HG03135 (cell line): ENCODE results near the gene C6orf47.
A peak's percentile ranks its signal among the peaks of the same experiment; 100 is the strongest.

Experiments
- ATAC-seq: cut with Tn5 transposase; IDR thresholded peaks from one replicate; pipeline ENCODE4 v1.9.1; 2021; ENCODE audit warnings: mild to moderate bottlenecking, moderate library complexity; ENCODE audit not compliant: unreplicated experiment

The C6orf47 gene

DNA sequence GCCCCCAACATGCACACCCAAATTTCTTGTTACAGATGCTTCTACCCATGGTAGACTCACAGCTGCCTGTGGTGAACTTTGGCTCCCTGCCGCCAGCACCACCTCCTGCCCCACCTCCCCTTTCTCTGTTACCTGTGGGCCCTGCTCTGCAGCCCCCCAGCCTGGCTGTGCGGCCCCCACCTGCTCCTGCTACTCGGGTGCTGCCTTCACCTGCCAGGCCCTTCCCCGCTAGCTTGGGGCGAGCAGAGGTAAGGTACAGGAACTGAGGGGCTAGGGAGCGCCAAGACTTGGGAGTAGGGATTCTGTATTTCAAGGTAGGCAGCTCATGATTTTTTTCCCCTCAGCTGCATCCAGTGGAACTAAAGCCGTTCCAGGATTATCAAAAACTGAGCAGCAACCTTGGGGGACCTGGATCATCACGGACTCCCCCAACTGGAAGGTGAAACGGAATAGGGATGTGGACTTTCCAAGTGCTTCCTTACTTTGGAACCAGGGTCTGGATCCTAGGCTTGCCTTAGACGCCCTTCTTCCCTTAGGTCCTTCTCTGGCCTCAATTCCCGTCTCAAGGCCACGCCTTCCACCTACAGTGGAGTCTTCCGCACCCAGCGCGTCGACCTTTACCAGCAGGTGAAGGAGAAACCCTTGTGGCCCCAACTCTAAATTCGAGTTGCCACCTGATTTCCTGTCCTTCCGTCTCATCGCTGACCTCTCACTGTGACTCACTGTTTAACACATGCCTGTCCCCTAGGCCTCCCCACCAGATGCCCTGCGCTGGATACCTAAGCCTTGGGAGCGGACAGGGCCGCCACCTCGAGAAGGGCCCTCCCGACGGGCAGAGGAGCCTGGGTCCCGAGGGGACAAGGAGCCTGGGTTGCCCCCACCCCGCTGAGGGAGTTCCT is 23.6 kb downstream of the C6orf47 start:
- no peak for ATAC-seq

DNA sequence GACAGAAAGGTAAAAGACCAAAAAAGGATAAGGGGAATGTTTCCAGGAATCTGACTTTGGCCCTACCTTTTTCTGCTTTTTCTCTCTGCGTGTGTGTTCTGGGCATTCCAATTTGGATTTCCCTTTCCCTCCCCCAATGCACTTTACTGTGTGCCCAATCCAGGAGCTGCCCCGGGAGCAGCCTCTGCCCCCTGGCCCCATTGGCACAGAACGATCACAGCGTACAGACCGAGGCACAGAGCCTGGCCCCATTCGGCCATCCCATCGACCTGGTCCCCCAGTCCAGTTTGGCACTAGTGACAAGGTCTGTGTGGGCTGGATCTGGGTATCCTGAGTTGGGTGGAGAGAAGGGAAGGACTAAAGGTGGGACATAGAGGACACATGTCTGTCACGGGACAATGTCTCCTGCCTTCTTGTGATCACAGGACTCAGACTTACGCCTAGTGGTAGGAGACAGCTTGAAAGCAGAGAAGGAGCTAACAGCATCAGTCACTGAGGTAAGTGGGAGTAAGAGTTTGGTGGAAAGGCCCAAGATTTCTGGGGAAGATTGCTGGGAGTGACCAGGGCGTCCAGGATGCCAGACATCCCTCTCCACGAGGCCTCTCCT is 25.5 kb downstream of the C6orf47 start:
- no peak for ATAC-seq

DNA sequence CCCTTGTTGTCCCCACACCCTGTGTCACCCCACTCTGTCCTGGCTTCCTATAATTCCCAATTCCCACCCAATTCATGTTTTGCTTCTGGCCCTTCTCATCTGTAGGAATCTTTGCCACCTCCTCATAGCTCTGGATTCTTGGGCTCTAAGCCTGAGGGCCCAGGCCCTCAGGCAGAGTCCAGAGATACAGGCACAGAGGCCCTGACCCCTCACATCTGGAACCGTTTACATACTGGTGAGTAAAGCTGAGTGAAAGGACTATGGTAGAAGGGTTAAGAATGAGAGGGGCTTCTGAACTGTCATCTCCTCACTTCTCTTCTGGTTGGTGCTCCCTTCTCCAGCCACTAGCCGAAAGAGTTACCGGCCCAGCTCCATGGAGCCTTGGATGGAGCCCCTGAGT is 26.4 kb downstream of the C6orf47 start:
- no peak for ATAC-seq

DNA sequence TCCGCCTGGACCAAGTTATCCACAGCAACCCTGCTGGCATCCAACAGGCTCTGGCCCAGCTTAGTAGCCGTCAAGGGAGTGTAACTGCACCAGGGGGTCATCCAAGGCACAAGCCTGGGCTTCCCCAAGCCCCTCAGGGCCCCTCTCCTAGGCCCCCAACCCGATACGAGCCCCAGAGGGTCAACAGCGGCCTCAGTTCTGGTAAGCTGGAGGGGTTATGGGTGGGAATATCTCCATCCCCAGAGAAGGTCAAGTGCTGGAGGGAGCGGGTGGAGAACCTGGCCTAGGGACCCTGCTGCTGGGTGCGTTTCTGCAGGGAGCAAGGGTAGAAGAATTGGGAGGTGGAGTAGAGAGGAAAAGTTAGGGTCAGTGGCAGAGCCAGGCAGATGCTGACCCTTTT is 27.1 kb downstream of the C6orf47 start:
- ATAC-seq, result no peak

DNA sequence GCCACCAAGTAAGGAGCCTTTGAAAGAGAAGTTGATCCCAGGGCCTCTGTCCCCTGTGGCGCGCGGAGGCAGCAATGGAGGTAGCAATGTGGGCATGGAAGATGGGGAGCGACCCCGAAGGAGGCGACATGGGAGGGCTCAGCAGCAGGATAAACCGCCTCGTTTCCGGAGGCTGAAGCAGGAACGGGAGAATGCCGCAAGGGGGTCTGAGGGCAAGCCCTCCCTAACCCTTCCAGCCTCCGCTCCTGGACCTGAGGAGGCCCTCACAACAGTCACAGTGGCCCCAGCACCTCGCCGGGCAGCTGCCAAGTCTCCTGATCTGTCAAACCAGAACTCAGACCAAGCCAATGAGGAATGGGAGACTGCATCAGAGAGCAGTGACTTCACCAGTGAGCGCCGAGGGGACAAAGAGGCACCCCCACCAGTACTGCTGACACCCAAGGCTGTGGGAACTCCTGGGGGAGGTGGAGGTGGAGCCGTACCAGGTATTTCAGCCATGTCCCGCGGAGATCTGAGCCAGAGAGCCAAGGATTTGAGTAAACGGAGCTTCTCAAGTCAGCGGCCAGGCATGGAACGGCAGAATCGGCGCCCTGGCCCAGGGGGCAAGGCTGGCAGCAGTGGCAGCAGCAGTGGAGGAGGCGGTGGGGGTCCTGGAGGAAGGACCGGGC is 28.2 kb downstream of the C6orf47 start:
- ATAC-seq, result no peak

DNA sequence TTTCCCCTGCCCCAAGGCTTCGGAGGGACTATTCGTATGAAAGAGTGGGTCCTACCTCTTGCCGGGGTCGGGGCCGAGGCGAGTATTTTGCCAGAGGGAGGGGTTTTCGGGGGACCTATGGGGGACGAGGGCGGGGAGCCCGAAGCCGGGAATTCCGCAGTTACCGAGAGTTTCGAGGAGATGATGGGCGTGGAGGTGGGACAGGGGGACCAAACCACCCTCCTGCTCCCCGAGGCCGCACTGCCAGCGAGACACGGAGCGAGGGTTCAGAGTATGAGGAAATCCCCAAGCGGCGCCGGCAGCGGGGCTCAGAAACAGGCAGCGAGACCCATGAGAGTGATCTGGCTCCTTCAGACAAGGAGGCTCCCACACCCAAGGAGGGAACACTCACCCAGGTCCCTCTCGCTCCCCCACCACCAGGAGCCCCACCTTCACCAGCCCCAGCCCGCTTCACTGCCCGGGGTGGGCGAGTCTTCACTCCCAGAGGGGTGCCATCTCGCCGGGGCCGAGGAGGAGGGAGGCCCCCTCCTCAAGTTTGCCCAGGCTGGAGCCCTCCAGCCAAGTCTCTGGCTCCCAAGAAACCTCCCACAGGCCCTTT is 28.8 kb downstream of the C6orf47 start:
- ATAC-seq, result no peak

DNA sequence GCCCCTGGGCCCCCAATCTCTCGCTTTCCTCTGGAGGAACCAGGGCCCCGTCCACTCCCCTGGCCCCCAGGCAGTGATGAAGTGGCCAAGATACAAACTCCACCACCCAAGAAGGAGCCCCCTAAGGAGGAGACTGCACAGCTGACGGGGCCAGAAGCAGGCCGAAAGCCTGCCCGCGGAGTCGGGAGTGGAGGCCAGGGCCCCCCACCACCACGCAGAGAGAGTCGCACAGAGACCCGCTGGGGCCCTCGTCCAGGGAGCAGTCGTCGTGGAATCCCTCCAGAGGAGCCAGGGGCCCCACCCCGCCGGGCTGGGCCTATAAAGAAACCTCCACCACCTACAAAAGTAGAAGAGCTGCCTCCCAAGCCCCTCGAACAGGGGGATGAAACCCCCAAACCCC is 29.4 kb downstream of the C6orf47 start:
- no peak for ATAC-seq

DNA sequence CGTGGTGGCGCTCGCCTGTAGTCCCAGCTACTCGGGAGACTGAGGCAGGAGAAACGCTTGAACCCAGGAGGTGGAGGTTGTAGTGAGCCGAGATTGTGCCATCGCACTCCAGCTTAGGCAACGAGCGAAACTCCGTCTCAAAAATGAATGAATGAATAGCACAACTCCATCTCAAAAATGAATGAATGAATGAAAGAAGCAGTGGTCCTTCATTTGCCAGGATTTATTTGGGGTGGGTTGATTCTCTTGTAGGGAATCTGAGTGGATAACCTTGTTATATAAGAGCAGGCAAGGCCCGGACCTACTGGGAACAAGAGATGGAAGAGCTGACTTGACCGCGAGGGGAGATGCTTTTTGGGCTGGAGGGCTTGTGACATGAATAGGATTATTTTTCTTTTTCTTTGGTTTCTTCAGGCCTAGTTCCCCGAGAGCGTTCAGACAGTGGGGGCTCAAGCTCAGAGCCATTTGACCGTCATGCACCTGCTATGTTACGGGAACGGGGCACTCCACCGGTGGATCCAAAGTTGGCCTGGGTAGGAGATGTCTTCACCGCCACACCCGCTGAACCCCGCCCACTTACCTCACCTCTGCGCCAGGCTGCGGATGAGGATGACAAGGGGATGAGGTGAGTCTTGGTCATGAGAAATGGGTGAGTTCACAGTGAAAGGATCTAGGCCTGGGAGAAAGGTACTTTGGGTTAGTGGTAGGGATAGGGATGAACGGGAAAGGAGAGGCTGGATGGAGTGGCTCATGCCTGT is 30.2 kb downstream of the C6orf47 start:
- ATAC-seq, result no peak

DNA sequence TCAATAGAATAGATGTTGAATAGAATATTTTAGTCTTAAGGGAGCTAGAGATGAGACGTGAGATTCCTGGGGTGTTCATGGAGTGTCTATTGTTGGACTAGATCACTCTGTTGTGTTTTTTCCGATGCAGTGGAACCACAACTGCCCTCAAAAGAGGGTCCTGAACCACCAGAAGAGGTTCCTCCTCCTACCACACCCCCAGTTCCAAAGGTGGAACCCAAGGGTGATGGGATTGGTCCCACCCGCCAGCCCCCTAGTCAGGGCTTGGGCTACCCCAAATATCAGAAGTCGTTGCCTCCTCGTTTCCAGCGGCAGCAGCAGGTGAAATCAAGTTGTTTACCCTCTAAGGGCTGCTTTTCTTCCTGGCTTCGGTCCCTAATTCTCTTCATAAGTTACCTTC is 31.6 kb downstream of the C6orf47 start:
- no peak for ATAC-seq

DNA sequence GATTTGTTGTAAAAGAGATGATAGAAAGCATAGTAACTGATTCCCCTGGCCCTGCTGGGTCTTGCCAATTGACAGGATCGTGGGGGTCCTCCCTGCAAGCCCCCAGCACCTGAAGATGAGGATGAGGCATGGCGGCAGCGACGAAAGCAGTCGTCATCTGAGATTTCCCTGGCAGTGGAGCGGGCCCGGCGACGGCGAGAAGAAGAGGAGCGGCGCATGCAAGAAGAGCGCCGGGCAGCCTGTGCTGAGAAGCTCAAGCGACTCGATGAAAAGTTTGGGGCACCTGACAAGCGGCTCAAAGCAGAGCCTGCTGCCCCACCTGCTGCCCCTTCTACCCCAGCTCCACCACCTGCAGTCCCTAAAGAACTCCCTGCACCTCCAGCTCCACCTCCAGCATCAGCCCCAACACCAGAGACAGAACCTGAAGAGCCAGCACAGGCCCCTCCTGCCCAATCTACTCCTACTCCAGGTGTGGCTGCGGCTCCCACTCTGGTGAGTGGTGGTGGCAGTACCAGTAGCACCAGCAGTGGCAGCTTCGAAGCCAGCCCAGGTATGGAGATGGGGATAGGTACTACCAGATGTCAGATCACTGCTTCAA is 32.8 kb downstream of the C6orf47 start:
- no peak for ATAC-seq

DNA sequence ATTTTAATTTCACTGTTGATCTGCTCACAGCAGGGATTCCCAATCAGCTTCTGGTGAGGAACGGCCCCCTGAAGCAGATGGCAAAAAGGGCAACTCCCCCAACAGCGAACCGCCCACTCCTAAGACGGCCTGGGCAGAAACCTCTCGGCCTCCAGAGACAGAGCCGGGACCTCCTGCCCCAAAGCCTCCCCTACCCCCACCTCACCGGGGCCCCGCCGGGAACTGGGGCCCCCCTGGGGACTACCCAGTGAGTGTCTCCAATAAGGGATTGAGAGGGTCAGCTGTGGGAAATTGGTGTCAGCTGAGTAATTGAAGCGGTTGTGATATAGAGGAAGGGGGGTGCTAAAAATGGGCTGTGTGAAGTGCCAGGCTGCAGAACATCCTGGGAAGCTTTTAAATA is 33.6 kb downstream of the C6orf47 start:
- no peak for ATAC-seq

DNA sequence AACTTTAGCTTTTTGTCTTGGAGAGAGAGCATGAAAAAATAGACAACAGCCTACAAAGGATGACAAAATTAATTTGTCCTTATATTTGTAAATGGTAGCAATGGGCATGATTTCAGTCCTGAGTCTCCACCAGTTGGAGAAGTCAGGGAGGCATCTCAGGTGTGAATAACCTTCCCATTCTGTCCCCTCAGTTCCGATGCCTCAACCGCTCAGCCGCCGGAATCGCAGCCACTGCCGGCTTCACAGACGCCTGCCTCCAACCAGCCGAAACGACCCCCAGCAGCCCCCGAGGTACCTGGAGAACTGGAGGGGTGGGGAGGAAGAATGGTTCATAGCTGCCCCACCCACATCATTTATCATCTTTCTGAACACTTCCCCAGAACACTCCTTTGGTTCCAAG is 36.5 kb downstream of the C6orf47 start:
- no peak for ATAC-seq

DNA sequence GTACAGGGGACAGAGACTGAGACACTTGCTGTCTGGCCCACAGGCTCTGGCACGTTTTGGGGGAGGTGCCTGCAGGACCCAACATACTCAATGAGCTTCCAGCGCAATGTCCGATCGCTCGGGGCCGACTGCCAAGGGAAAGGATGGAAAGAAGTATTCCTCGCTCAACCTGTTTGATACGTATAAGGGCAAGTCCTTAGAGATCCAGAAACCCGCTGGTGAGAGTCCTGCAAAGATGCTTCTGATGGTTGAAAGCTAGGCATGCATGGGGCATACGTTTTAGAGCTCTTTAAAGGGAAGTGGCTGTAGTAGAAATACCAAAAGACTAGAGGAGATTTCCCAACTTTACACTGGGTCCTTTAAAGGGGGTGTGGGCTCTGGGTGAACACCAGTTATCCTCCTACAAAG is 37.9 kb downstream of the C6orf47 start:
- no peak for ATAC-seq

DNA sequence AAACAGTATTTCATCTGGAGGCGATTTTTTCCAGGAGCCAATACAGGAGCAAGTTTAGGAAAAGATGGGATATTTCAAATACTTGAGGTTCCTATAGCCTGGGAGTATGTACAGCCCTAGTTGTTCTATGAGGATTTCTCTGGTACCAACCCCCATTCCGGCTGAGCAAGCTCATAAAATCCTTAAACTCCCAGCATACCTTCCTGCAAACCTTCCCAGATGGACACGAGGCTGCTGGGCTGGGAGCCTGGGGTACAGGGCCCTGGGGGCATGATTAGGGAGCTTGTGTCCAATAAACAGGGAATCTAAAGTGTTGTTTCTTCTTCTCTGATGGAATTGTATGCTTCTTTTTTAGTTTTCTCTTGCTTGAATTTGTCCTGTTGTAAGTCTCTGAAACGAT is 38.6 kb downstream of the C6orf47 start:
- ATAC-seq, result no peak

DNA sequence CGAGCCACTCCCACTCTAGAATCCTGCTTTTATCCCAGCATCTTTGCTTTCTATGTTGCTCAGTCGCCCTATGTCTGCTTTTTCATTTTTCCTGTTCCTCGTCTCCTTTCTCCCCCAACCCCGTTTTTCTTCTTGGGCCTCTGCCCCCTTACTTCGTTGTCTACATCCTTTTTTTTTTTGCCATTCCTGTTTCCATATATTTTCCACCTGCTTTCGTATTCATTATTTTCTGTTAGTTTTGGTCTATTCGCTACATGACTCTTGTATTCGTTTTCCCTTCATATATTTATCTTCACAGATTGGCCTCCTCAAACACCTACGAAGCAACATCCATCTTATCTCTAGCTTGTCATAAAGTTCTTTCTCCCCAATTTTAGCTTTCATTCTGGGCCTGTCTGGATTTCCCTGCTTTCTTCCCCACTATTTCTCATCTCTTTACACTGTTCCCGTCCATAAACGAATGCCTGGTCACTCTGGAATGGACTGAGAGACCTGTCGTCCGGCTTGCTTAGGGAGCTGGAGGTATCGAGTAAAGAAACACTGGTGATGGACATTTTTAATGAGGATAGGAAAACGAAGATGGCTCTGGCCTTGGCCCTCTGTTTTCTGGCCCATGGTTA is 39.1 kb downstream of the C6orf47 start:
- ATAC-seq, result no peak

DNA sequence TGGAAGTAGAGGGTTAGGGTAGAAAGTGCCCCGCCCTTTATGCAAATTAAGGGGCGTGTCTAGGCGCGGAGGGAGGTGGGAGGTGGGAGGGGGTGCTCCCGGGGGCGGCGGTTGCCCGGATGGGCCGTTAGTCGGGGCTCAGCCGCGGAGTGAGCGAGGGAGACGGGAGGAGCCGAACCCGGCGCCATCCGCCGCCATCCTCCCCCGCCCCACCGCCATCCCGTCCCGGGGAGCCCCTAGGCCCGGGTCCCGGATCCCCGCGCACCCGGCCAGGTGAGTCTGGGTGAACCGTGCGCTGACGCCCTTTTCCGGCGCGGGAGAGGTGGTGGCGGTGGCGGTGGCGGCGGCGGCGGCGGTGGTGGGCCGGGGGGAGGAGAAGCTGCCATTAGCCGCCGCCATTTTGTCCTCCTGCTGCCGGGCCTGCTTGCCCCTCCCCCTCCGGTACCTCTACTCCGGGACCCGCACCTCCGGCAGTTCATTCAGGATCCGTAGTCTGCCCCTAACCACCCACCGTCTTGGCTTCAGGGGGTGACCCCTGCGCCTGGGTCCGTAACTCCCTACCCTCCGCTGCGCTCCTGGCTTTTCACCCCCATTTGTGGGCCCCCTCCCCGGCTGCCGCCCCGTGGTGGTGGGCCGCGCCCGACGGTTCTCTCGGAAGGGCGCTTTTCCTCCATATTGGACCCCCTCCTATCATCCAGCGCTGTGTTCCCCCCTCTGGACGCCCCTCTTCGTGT is 39.8 kb downstream of the C6orf47 start, which contains the start of gene PRRC2A:
PRRC2A (plus strand) TSS at position 130 of the 734 bp plus-strand sequence. CDS start 2,075 bp downstream, outside the sequence.
- ATAC-seq, result peak; percentile 24

DNA sequence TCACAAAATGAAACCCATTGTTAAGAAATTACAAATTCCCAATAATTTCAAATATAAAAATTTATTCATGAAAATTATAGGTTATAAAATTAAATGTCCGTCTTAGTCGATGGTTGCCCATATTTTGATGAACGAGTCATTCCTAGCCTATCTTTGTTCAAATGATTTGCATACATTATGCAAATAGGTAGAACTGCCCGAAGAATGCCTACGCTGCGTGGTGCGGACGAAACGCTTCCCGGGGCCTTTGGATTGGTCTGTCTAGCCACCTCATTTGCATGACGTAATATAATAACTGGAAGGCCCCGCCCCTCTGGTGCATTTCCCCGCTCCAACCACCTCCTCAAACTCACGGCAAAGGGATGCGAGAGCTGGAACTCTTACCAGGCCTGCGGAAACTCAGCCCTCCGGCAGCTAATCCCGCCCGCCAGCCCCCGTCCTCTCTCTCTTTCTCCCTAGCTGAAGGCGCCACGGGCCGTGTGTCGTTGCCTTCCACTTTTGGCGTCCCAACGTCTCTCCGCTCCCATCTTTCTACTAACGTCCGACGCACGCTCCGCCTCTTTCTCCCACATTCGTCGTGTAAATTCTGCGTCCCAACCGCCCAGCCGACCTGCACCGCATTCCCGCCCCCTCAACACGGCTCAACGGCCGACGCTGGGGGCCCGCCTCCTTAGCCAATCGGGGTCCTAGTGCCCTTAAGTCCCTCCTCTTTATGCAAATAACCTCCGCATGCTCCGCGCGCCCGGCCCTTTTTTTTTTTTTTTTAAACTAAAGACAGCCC is 40.6 kb downstream of the C6orf47 start:
- peak; percentile 76 for ATAC-seq

DNA sequence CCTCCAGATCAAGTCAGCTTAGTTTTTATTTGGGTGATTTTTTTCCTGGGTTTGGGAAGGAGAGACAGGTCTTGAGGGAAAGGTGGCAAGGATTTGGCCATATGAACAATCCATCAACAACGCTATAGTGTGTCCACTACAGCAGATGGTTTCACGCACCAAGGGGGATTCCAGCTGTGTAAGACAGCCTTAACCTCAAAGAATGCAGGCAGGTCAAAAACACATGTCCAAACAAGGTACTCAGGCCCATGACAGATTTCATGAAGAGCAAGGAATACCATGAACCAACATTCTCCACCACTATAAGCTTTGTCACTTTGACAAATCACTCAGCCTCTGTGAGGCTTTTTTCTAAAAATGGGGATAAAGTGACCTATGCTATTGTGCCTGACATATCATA is 43.6 kb downstream of the C6orf47 start:
- no peak for ATAC-seq
